Activated CD4-positive, alpha-beta T cell treated with anti-CD3 and anti-CD28 coated beads for 24 hours (primary cell): ENCODE measurements around the gene WNT5B.

Experiments used
- DNase-seq, 2 donors: peaks; one replicate each; pipeline ENCODE4 v3.0.0-alpha.2; 2020; ENCODE audit warnings: low read depth in 2 of 2

Gene WNT5B

GRCh38 chr12:1651946-1652345 lies 22.9 kb downstream of the WNT5B start:
- DNase-seq = no peak

GRCh38 chr12:1655225-1655788 lies 26.3 kb downstream of the WNT5B start:
- no peak for DNase-seq

- DNase-seq = no peak
Measured at GRCh38 chr12:1656902-1657301, 27.9 kb downstream of the WNT5B start.

GRCh38 chr12:1657688-1658087 lies 28.7 kb downstream of the WNT5B start:
- no peak for DNase-seq

GRCh38 chr12:1660304-1661187 lies 31.5 kb downstream of the WNT5B start:
- DNase-seq = peak in 1 of 2 donors; percentile 18

- DNase-seq = peak; percentile 63 to 72
Measured at GRCh38 chr12:1661553-1662335, 32.7 kb downstream of the WNT5B start.

- peak in 1 of 2 donors; percentile 2 for DNase-seq
Measured at GRCh38 chr12:1662761-1663439, 33.9 kb downstream of the WNT5B start.

- no peak for DNase-seq
Measured at GRCh38 chr12:1663440-1664132, 34.6 kb downstream of the WNT5B start.

GRCh38 chr12:1665366-1665765 lies 36.3 kb downstream of the WNT5B start:
- no peak for DNase-seq

- DNase-seq = no peak
Measured at GRCh38 chr12:1666215-1666614, 37.2 kb downstream of the WNT5B start.

GRCh38 chr12:1666685-1667162 lies 37.7 kb downstream of the WNT5B start:
- DNase-seq = no peak

GRCh38 chr12:1668833-1669543 lies 40.0 kb downstream of the WNT5B start:
- no peak for DNase-seq

- DNase-seq = no peak
Measured at GRCh38 chr12:1670358-1671268, 41.6 kb downstream of the WNT5B start.

GRCh38 chr12:1676043-1676442 lies 47.0 kb downstream of the WNT5B start:
- DNase-seq = no peak

GRCh38 chr12:1680804-1681492 lies 51.9 kb downstream of the WNT5B start:
- no peak for DNase-seq

GRCh38 chr12:1681493-1681807 lies 52.4 kb downstream of the WNT5B start:
- DNase-seq = no peak

- DNase-seq = no peak
Measured at GRCh38 chr12:1688086-1688710, 59.2 kb downstream of the WNT5B start.

GRCh38 chr12:1690578-1691122 lies 61.6 kb downstream of the WNT5B start, which contains the start of gene ADIPOR2:
Gene ADIPOR2 (plus strand): TSS chr12:1691070. CDS start chr12:1754344, 63,274 bp downstream.
- DNase-seq = peak; percentile 86 to 87
